HCT116 (cell line): ENCODE measurements around the gene S100A11. TPM values are rescaled to one million over a fixed set of nuclear protein-coding genes. Genes with fewer than 3 reads are reported as not detected.

Experiments used
- ATAC-seq: fragments of 200-7000 bp; cut with Tn5 transposase; 2 replicates; pipeline ENCODE4 v1.9.1; 2020; ENCODE audit warnings: mild to moderate bottlenecking, moderate library complexity
- BruUV-seq: library from RNA; stranded (reverse); fragments of 400-500 nt; replicated peaks from 2 replicates; lab custom pipeline; 2021; lab: Mats Ljungman, UMichigan
- CTCF ChIA-PET: fragments of 300-600 bp; sonication (Branson Sonifier 250); formaldehyde crosslinking; loops from one replicate; lab custom pipeline; 2021; ENCODE audit warnings: antibody characterized with exemption; lab: Charles Lee
- POLR2A ChIA-PET: fragments of 300-600, 350-600 bp; sonication (Branson Sonifier 250); formaldehyde crosslinking; loops from one replicate; lab custom pipeline; 2021; ENCODE audit warnings: antibody characterized with exemption; lab: Charles Lee
- RAD21 ChIA-PET, 2 experiments: fragments of 300-600 bp; sonication (Branson Sonifier 250); formaldehyde crosslinking; loops; one replicate each; lab custom pipeline; 2023; ENCODE audit warnings: low total read pairs in 2 of 2; ENCODE audit not compliant: uncharacterized antibody in 2 of 2, unreplicated experiment in 2 of 2, low non-redundant PET in 1 of 2; lab: Charles Lee
- DNase-seq: peaks from one replicate; pipeline ENCODE4 v3.0.0-alpha.2; 2010; ENCODE audit warnings: low read depth, low spot score
- H2AFZ ChIP-seq: fragments of 200-600 bp; shearing (Covaris generic), sonication (generic); 2 replicates; pipeline ENCODE4 v1.6.1; 2017; ENCODE audit warnings: low read depth, mixed run types, mixed read lengths, antibody characterized with exemption, low read length; ENCODE audit not compliant: poor library complexity, severe bottlenecking
- H3K27ac ChIP-seq: 2 replicates; pipeline ENCODE4 v1.5.1; 2012; ENCODE audit warnings: low read depth, low read length
- H3K27me3 ChIP-seq: fragments of 200-600 bp; sonication (generic); 2 replicates; pipeline ENCODE4 v1.6.1; 2016; ENCODE audit warnings: mixed run types, low read length, mixed read lengths; ENCODE audit not compliant: insufficient read depth
- H3K36me3 ChIP-seq, 2 experiments: fragments of 200-500 bp in 1 of 2; fragments of 200-600 bp in 1 of 2; sonication (Bioruptor generic) in 1 of 2; sonication (generic) in 1 of 2; 2 replicates each; pipeline versions ENCODE4 v1.5.1 to v1.6.1; 2014 to 2016; ENCODE audit warnings: low read length in 2 of 2, inconsistent platforms in 1 of 2, mixed read lengths in 1 of 2, mixed run types in 1 of 2; ENCODE audit not compliant: insufficient read depth in 2 of 2, control insufficient read depth in 1 of 2
- H3K4me1 ChIP-seq, 2 experiments: fragments of 200-600 bp in 1 of 2; sonication (generic) in 1 of 2; 2 replicates each; pipeline versions ENCODE4 v1.5.1 to v1.6.1; 2012 to 2017; ENCODE audit warnings: low read length in 2 of 2, inconsistent platforms in 1 of 2, mild to moderate bottlenecking in 1 of 2, mixed read lengths in 1 of 2, mixed run types in 1 of 2, moderate library complexity in 1 of 2; ENCODE audit not compliant: insufficient read depth in 2 of 2, control insufficient read depth in 1 of 2
- H3K4me2 ChIP-seq: fragments of 200-600 bp; sonication (generic); 2 replicates; pipeline ENCODE4 v1.6.1; 2017; ENCODE audit warnings: mixed run types, low read length, mixed read lengths
- H3K4me3 ChIP-seq, 2 experiments: fragments of 200-600 bp in 1 of 2; sonication (generic) in 1 of 2; replicated peaks in 1 of 2; 2 replicates each; pipeline ENCODE4 v1.5.1; 2011 to 2016; ENCODE audit warnings: low read length in 2 of 2, control low read depth in 1 of 2, low read depth in 1 of 2, mild to moderate bottlenecking in 1 of 2, mixed read lengths in 1 of 2, mixed run types in 1 of 2
- H3K79me2 ChIP-seq: fragments of 200-600 bp; sonication (generic); 2 replicates; pipeline ENCODE4 v1.6.1; 2017; ENCODE audit warnings: mild to moderate bottlenecking, mixed run types, low read length, moderate library complexity, mixed read lengths; ENCODE audit not compliant: insufficient read depth
- H3K9ac ChIP-seq: fragments of 200-600 bp; sonication (generic); 2 replicates; pipeline ENCODE4 v1.6.1; 2016; ENCODE audit warnings: low read length, mixed read lengths
- H3K9me2 ChIP-seq: fragments of 200-600 bp; sonication (generic), shearing (Covaris generic); 2 replicates; pipeline ENCODE4 v1.6.1; 2017; ENCODE audit warnings: mixed run types, mild to moderate bottlenecking, moderate library complexity; ENCODE audit not compliant: insufficient read depth
- H3K9me3 ChIP-seq, 2 experiments: fragments of 200-500 bp in 1 of 2; fragments of 200-600 bp in 1 of 2; sonication (Bioruptor generic) in 1 of 2; sonication (generic) in 1 of 2; 2 replicates each; pipeline ENCODE4 v1.6.1; 2014 to 2017; ENCODE audit warnings: low read length in 2 of 2, mixed read lengths in 2 of 2, inconsistent platforms in 1 of 2, low read depth in 1 of 2, mild to moderate bottlenecking in 1 of 2, mixed run types in 1 of 2, moderate library complexity in 1 of 2; ENCODE audit not compliant: control insufficient read depth in 1 of 2, insufficient read depth in 1 of 2
- H4K20me1 ChIP-seq: fragments of 200-600 bp; sonication (generic), shearing (Covaris generic); 2 replicates; pipeline ENCODE4 v1.6.1; 2017; ENCODE audit warnings: mixed run types, mild to moderate bottlenecking, moderate library complexity; ENCODE audit not compliant: insufficient read depth
- CBX3 ChIP-seq: IDR thresholded peaks from 2 replicates; pipeline ENCODE4 v1.6.1; 2012; ENCODE audit warnings: low read depth
- CEBPB ChIP-seq: IDR thresholded peaks from 2 replicates; pipeline ENCODE4 v1.6.1; 2012; ENCODE audit warnings: low read depth
- ELF1 ChIP-seq: IDR thresholded peaks from 2 replicates; pipeline ENCODE4 v1.6.1; 2012; ENCODE audit warnings: low read depth, borderline replicate concordance
- EZH2 ChIP-seq: fragments of 200-600 bp; sonication (generic); IDR thresholded peaks from 2 replicates; pipeline ENCODE4 v1.6.1; 2017; ENCODE audit warnings: antibody characterized with exemption, mixed run types
- EZH2phosphoT487 ChIP-seq: fragments of 200-600 bp; IDR thresholded peaks from 2 replicates; pipeline ENCODE4 v1.6.1; 2018; ENCODE audit warnings: antibody characterized with exemption, borderline replicate concordance
- FOSL1 ChIP-seq: IDR thresholded peaks from 2 replicates; pipeline ENCODE4 v1.6.1; 2012; ENCODE audit warnings: low read depth
- JUND ChIP-seq: IDR thresholded peaks from 2 replicates; pipeline ENCODE4 v1.6.1; 2012
- POLR2A ChIP-seq: IDR thresholded peaks from 2 replicates; pipeline ENCODE4 v1.7.0; 2011; ENCODE audit warnings: borderline replicate concordance; ENCODE audit not compliant: insufficient read depth, insufficient read length; ENCODE audit errors: extremely low read depth
- POLR2AphosphoS5 ChIP-seq: IDR thresholded peaks from 2 replicates; pipeline ENCODE4 v1.6.1; 2011; ENCODE audit warnings: mild to moderate bottlenecking, low read depth, low read length, moderate library complexity
- RAD21 ChIP-seq: IDR thresholded peaks from 2 replicates; pipeline ENCODE4 v1.6.1; 2012; ENCODE audit warnings: low read depth, mild to moderate bottlenecking
- SIN3A ChIP-seq: IDR thresholded peaks from 2 replicates; pipeline ENCODE4 v1.6.1; 2012; ENCODE audit warnings: low read depth
- SP1 ChIP-seq: IDR thresholded peaks from 2 replicates; pipeline ENCODE4 v1.6.1; 2012; ENCODE audit warnings: low read depth
- TCF7L2 ChIP-seq: IDR thresholded peaks from 2 replicates; pipeline ENCODE4 v1.7.0; 2011; ENCODE audit warnings: borderline replicate concordance, inconsistent platforms; ENCODE audit not compliant: insufficient read depth, insufficient read length; ENCODE audit errors: extremely low read depth
- YY1 ChIP-seq: IDR thresholded peaks from 2 replicates; pipeline ENCODE4 v1.6.1; 2011; ENCODE audit warnings: low read length, low read depth, moderate library complexity, mild to moderate bottlenecking; ENCODE audit not compliant: insufficient replicate concordance; ENCODE audit errors: extremely low read depth
- ZFX ChIP-seq: fragments of 450-650 bp; IDR thresholded peaks from 2 replicates; pipeline ENCODE4 v1.6.1; 2017
- ZNF274 ChIP-seq: fragments of 200-500 bp; sonication (Bioruptor generic); IDR thresholded peaks from 2 replicates; pipeline ENCODE4 v1.6.1; 2014; ENCODE audit warnings: mild to moderate bottlenecking, low read depth, low read length, inconsistent platforms
- intact Hi-C: fragments of 100-400 bp; cut with micrococcal nuclease; formaldehyde crosslinking; loops from 2 replicates; pipeline ENCODE4 v1.10.0; 2022
- total RNA-seq: library from RNA; stranded (reverse); gene quantifications from one replicate; pipeline ENCODE4 v1.2.1, GENCODE V29; 2021; ENCODE audit not compliant: unreplicated experiment
- TF ChIP-seq, protein P1 (sequence below): IDR thresholded peaks from 2 replicates; pipeline ENCODE4 v1.6.1; 2012
- TF ChIP-seq, protein P2 (sequence below), 3 experiments: fragments of 200-600 bp in 1 of 3; sonication (generic) in 1 of 3; IDR thresholded peaks in 2 of 3; conservative IDR thresholded peaks in 1 of 3; 2 replicates each; pipeline ENCODE4 v1.5.1; 2012 to 2017; ENCODE audit warnings: low read depth in 2 of 3, low read length in 2 of 3, antibody characterized with exemption in 1 of 3, borderline replicate concordance in 1 of 3, control low read depth in 1 of 3, mild to moderate bottlenecking in 1 of 3, mixed read lengths in 1 of 3, mixed run types in 1 of 3, moderate library complexity in 1 of 3; ENCODE audit not compliant: insufficient read depth in 1 of 3
- TF ChIP-seq, protein P3 (sequence below): IDR thresholded peaks from 2 replicates; pipeline ENCODE4 v1.6.1; 2011; ENCODE audit warnings: mild to moderate bottlenecking, low read length, moderate library complexity; ENCODE audit not compliant: insufficient replicate concordance; ENCODE audit errors: extremely low read depth
- TF ChIP-seq, protein P4 (sequence below): IDR thresholded peaks from 2 replicates; pipeline ENCODE4 v1.6.1; 2012; ENCODE audit warnings: low read depth

The S100A11 gene
- total RNA-seq, 1 experiment from 2014 or later: 229 TPM

DNA sequence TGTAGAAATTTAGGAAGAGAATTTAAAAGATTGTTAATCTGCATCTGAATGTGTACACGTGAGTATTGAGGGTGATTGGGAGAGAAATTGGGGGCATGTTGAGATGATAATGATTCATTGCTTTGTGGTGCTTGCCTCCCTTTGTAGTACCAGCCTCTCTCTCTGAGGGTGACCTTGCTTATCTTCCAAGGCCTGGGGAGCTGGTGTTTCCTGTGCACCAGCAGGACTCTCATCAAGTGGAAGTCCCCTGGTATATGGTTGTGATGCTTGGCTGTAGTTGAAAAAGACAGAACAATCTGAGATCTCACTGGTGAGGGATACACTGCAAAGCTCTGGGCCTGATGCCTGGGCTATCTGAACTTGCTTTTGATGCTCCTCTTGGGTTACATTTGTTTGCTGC lies 48.0 kb upstream of the S100A11 start:
- ChIA-PET CTCF (no interaction called here), RAD21 (no interaction called here), POLR2A (no interaction called here)
- no peak for DNase-seq
- Histone ChIP-seq H3K27me3 (peaks cover 44% of the 10 kb centered on the region), H4K20me1 (no peaks in the 10 kb centered on the region), H3K79me2 (no peaks in the 10 kb centered on the region), H3K9me3 (no peaks in the 10 kb centered on the region), H3K27ac (no peak overlapping the region), H3K36me3 (no peaks in the 10 kb centered on the region), H3K4me1 (peaks cover 3 to 4% of the 10 kb centered on the region in 2 experiments; a peak in 2 of 4 replicates), H3K4me2 (no peak overlapping the region), H3K9me2 (no peaks in the 10 kb centered on the region), H2AFZ (no peak overlapping the region), H3K9ac (no peak overlapping the region), H3K4me3 (no peak overlapping the region)
- TF ChIP-seq SP1 (no peak), ZFX (no peak), POLR2AphosphoS5 (no peak), YY1 (no peak), TCF7L2 (no peak), ZNF274 (no peak), POLR2A (no peak), RAD21 (no peak), EZH2 (no peak), FOSL1 (no peak), EZH2phosphoT487 (no peak), CEBPB (no peak), ELF1 (no peak), SIN3A (no peak), CBX3 (no peak), JUND (no peak)
- TF ChIP-seq, protein P1, sequence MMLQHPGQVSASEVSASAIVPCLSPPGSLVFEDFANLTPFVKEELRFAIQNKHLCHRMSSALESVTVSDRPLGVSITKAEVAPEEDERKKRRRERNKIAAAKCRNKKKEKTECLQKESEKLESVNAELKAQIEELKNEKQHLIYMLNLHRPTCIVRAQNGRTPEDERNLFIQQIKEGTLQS: no peak
- TF ChIP-seq, protein P2, sequence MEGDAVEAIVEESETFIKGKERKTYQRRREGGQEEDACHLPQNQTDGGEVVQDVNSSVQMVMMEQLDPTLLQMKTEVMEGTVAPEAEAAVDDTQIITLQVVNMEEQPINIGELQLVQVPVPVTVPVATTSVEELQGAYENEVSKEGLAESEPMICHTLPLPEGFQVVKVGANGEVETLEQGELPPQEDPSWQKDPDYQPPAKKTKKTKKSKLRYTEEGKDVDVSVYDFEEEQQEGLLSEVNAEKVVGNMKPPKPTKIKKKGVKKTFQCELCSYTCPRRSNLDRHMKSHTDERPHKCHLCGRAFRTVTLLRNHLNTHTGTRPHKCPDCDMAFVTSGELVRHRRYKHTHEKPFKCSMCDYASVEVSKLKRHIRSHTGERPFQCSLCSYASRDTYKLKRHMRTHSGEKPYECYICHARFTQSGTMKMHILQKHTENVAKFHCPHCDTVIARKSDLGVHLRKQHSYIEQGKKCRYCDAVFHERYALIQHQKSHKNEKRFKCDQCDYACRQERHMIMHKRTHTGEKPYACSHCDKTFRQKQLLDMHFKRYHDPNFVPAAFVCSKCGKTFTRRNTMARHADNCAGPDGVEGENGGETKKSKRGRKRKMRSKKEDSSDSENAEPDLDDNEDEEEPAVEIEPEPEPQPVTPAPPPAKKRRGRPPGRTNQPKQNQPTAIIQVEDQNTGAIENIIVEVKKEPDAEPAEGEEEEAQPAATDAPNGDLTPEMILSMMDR (IDR thresholded peaks at IDR 0.05 in 2 of 3, conservative IDR thresholded peaks at IDR 0.05 in 1 of 3; ENCODE audit: borderline replicate concordance in 1 of 3, insufficient read depth in 1 of 3, low read depth in 2 of 3, low read length in 2 of 3): no peak
- TF ChIP-seq, protein P3, sequence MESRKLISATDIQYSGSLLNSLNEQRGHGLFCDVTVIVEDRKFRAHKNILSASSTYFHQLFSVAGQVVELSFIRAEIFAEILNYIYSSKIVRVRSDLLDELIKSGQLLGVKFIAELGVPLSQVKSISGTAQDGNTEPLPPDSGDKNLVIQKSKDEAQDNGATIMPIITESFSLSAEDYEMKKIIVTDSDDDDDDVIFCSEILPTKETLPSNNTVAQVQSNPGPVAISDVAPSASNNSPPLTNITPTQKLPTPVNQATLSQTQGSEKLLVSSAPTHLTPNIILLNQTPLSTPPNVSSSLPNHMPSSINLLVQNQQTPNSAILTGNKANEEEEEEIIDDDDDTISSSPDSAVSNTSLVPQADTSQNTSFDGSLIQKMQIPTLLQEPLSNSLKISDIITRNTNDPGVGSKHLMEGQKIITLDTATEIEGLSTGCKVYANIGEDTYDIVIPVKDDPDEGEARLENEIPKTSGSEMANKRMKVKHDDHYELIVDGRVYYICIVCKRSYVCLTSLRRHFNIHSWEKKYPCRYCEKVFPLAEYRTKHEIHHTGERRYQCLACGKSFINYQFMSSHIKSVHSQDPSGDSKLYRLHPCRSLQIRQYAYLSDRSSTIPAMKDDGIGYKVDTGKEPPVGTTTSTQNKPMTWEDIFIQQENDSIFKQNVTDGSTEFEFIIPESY: no peak
- TF ChIP-seq, protein P4, sequence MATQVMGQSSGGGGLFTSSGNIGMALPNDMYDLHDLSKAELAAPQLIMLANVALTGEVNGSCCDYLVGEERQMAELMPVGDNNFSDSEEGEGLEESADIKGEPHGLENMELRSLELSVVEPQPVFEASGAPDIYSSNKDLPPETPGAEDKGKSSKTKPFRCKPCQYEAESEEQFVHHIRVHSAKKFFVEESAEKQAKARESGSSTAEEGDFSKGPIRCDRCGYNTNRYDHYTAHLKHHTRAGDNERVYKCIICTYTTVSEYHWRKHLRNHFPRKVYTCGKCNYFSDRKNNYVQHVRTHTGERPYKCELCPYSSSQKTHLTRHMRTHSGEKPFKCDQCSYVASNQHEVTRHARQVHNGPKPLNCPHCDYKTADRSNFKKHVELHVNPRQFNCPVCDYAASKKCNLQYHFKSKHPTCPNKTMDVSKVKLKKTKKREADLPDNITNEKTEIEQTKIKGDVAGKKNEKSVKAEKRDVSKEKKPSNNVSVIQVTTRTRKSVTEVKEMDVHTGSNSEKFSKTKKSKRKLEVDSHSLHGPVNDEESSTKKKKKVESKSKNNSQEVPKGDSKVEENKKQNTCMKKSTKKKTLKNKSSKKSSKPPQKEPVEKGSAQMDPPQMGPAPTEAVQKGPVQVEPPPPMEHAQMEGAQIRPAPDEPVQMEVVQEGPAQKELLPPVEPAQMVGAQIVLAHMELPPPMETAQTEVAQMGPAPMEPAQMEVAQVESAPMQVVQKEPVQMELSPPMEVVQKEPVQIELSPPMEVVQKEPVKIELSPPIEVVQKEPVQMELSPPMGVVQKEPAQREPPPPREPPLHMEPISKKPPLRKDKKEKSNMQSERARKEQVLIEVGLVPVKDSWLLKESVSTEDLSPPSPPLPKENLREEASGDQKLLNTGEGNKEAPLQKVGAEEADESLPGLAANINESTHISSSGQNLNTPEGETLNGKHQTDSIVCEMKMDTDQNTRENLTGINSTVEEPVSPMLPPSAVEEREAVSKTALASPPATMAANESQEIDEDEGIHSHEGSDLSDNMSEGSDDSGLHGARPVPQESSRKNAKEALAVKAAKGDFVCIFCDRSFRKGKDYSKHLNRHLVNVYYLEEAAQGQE: no peak
- no peak for ATAC-seq
- BruUV-seq: no TSS peak
- intact Hi-C loops: no loop called here
